Omental fat pad (tissue), 4 donors: ENCODE measurements around the gene PTPN14. TPM values are rescaled to one million over a fixed set of nuclear protein-coding genes. Genes with fewer than 3 reads are reported as not detected.

Source experiments
- ATAC-seq: fragments of 150-250 bp; one replicate; pipeline ENCODE4 v1.9.1; 2016; ENCODE audit warnings: mild to moderate bottlenecking, moderate library complexity; ENCODE audit not compliant: low FRiP score
- DNase-seq: peaks from one replicate; pipeline ENCODE4 v3.0.0-alpha.2; 2019; ENCODE audit warnings: low spot score
- CTCF ChIP-seq, 3 donors: fragments of 450-650 bp; IDR thresholded peaks; one replicate each; pipeline ENCODE4 v1.5.1; 2016 to 2017; ENCODE audit warnings: antibody characterized with exemption in 3 of 3, mild to moderate bottlenecking in 3 of 3, moderate library complexity in 2 of 3
- total RNA-seq, 4 donors: library from RNA; depleted of rRNA; stranded (reverse); fragments of >200 nt; gene quantifications; one replicate each; pipeline ENCODE4 v1.1.0, GENCODE V29; 2016

The PTPN14 gene
- total RNA-seq, 4 donors from 2014 or later, result 27.1 to 39.1 (median 35.7) TPM

GRCh38 chr1:214541693-214542092, 9.7 kb downstream of the PTPN14 start:
- TF ChIP-seq CTCF (IDR thresholded peaks at IDR 0.05), result no peak
- ATAC-seq (no peak), DNase-seq (no peak)

GRCh38 chr1:214541206-214541605, 10.2 kb downstream of the PTPN14 start:
- no peak for TF ChIP-seq CTCF (IDR thresholded peaks at IDR 0.05)
- no peak for ATAC-seq

GRCh38 chr1:214540324-214540723, 11.1 kb downstream of the PTPN14 start:
- no peak for ATAC-seq
- no peak for TF ChIP-seq CTCF (IDR thresholded peaks at IDR 0.05)
- no peak for DNase-seq

More at GRCh38 chr1:214541206-214541605, 10.2 kb downstream of the PTPN14 start:
- no peak for DNase-seq

- ATAC-seq (no peak), DNase-seq (no peak)
- no peak for TF ChIP-seq CTCF (IDR thresholded peaks at IDR 0.05)
Observed at GRCh38 chr1:214538496-214538895, 12.9 kb downstream of the PTPN14 start.

GRCh38 chr1:214537872-214538473, 13.4 kb downstream of the PTPN14 start:
- TF ChIP-seq CTCF (IDR thresholded peaks at IDR 0.05), result no peak
- no peak for DNase-seq
- ATAC-seq, result no peak

- no peak for TF ChIP-seq CTCF (IDR thresholded peaks at IDR 0.05)
- DNase-seq (no peak), ATAC-seq (no peak)
Observed at GRCh38 chr1:214537219-214537618, 14.2 kb downstream of the PTPN14 start.

GRCh38 chr1:214532070-214532469, 19.3 kb downstream of the PTPN14 start:
- DNase-seq (no peak), ATAC-seq (no peak)
- no peak for TF ChIP-seq CTCF (IDR thresholded peaks at IDR 0.05)
